Natural killer cell (primary cell): ENCODE measurements around the gene THRAP3. TPM values are rescaled to one million over a fixed set of nuclear protein-coding genes. Genes with fewer than 3 reads are reported as not detected.
"Not testable (repeated sequence)": the region's sequence is repeated elsewhere in the genome, so short reads cannot be mapped to it uniquely, and the experiment has no call there.

ENCODE experiments used
- ATAC-seq, 3 donors: fragments of 150-1000 bp in 2 of 3; fragments of 200-7000 bp in 1 of 3; cut with Tn5 transposase; 1 replicate in 1 of 3; 2 replicates in 2 of 3; pipeline ENCODE4 v1.10.0; 2021; ENCODE audit warnings: mild to moderate bottlenecking in 2 of 3, moderate library complexity in 2 of 3
- DNase-seq, 2 donors: peaks; one replicate each; pipeline versions ENCODE4 v3.0.0 to v3.0.0-alpha.2; 2013 to 2021; ENCODE audit warnings: mixed read lengths in 1 of 2
- H3K27ac ChIP-seq: one replicate; pipeline ENCODE4 v1.5.1; 2013; ENCODE audit warnings: mild to moderate bottlenecking, low read length
- H3K27me3 ChIP-seq: one replicate; pipeline ENCODE4 v1.6.1; 2013; ENCODE audit warnings: low read length; ENCODE audit not compliant: control insufficient read depth, insufficient read depth
- H3K36me3 ChIP-seq: one replicate; pipeline ENCODE4 v1.6.1; 2013; ENCODE audit warnings: low read length; ENCODE audit not compliant: control insufficient read depth, insufficient read depth
- H3K4me1 ChIP-seq: one replicate; pipeline ENCODE4 v1.6.1; 2013; ENCODE audit warnings: low read length; ENCODE audit not compliant: control insufficient read depth, insufficient read depth
- H3K4me3 ChIP-seq: one replicate; pipeline ENCODE4 v1.5.1; 2013; ENCODE audit warnings: low read length
- H3K9me3 ChIP-seq: one replicate; pipeline ENCODE4 v1.6.1; 2013; ENCODE audit warnings: low read length; ENCODE audit not compliant: control insufficient read depth, insufficient read depth
- H3K27ac Mint-ChIP-seq, 2 donors: one replicate each; pipeline ENCODE4 v1.8.0; 2022; ENCODE audit warnings: mild to moderate bottlenecking in 2 of 2, mixed read lengths in 2 of 2, moderate library complexity in 1 of 2
- H3K27me3 Mint-ChIP-seq, 2 donors: one replicate each; pipeline ENCODE4 v1.8.0; 2022; ENCODE audit warnings: low read depth in 2 of 2, mixed read lengths in 2 of 2
- H3K36me3 Mint-ChIP-seq: one replicate; pipeline ENCODE4 v1.8.0; 2022; ENCODE audit warnings: mixed read lengths
- H3K4me1 Mint-ChIP-seq, 2 donors: one replicate each; pipeline ENCODE4 v1.8.0; 2022; ENCODE audit warnings: mixed read lengths in 2 of 2
- H3K4me3 Mint-ChIP-seq: one replicate; pipeline ENCODE4 v1.8.0; 2022; ENCODE audit warnings: mild to moderate bottlenecking, moderate library complexity, mixed read lengths
- H3K9me3 Mint-ChIP-seq, 2 donors: one replicate each; pipeline ENCODE4 v1.8.0; 2022; ENCODE audit warnings: mixed read lengths in 2 of 2
- WGBS: methylation state at CpG from one replicate; pipeline ENCODE4 v1.1.7; 2013; ENCODE audit warnings: missing lambda C conversion rate; ENCODE audit not compliant: insufficient coverage; 5-methylcytosine and 5-hydroxymethylcytosine counted together
- intact Hi-C: fragments of 100-400 bp; cut with micrococcal nuclease; formaldehyde crosslinking; loops from one replicate; pipeline ENCODE4 v1.14.2; 2022
- total RNA-seq, 4 donors: library from RNA; stranded (reverse); fragments of 120-200 nt in 1 of 4; gene quantifications; one replicate each; pipeline versions ENCODE4 v1.2.3 to v1.2.4, GENCODE V29; 2013 to 2022
- TF ChIP-seq, protein P1 (sequence below): fragments of 200-600 bp; IDR thresholded peaks from one replicate; pipeline ENCODE4 v1.8.0; 2022; ENCODE audit warnings: antibody characterized with exemption

The THRAP3 gene
- total RNA-seq, 3 donors from 2014 or later (not counting 1 experiment from before 2014, with no cell fraction given): 88.6 to 110 (median 97.4) TPM

DNA sequence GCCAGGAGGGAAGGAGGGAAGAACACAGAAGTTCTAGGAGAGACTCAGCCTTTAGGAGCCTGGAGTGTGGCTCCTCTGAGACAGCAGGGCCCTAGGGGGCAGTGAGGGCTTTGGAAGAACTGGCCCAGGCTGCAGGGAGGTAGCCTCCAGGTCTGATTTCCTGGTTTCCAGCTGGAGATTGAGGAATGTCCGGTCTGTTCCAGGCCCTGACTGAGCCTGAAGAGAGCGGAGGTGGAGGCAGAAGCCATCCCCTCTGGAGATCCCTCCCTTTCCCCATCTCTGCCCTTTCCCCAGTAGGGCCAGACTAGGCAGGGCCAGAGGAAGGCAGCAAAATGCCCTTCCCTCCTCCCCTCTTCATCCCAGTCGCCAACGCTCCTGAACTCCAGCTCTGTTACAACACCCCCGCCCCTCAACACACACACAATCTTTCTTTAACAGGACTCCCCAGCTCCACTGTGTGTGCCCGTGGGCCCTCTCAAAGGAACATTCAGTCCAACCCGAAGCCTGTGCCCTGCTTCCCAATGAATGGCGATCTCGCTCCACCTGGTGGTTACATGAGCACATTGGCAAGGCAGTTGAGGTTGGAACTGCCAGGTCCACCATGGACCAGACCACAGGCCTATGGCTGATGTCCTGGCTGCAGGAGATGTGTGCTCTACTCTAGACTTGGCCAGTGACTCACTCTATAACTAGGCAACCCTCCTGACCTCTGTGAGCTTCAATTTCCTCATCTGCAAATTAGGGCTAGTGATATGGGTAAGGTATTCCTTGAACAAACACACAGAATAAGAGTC is 36.2 kb upstream of the THRAP3 start:
- no peaks in the 10 kb centered on the region for H3K9me3 ChIP-seq
- ATAC-seq (peak; percentile 97 to 99 (median 98)), DNase-seq (peak; percentile 69 to 93)
- no peaks in the 10 kb centered on the region for H3K36me3 ChIP-seq
- 16% methylated on average over 9 of the region's 9 CpGs for WGBS
- Mint-ChIP-seq H3K4me3 (no peak overlapping the region), H3K27me3 (no peaks in the 10 kb centered on the region), H3K4me1 (peaks cover 6 to 10% of the 10 kb centered on the region in 2 donors), H3K9me3 (no peaks in the 10 kb centered on the region), H3K27ac (peak overlapping the region; percentile 47 to 89), H3K36me3 (no peaks in the 10 kb centered on the region)
- TF ChIP-seq, protein P1, sequence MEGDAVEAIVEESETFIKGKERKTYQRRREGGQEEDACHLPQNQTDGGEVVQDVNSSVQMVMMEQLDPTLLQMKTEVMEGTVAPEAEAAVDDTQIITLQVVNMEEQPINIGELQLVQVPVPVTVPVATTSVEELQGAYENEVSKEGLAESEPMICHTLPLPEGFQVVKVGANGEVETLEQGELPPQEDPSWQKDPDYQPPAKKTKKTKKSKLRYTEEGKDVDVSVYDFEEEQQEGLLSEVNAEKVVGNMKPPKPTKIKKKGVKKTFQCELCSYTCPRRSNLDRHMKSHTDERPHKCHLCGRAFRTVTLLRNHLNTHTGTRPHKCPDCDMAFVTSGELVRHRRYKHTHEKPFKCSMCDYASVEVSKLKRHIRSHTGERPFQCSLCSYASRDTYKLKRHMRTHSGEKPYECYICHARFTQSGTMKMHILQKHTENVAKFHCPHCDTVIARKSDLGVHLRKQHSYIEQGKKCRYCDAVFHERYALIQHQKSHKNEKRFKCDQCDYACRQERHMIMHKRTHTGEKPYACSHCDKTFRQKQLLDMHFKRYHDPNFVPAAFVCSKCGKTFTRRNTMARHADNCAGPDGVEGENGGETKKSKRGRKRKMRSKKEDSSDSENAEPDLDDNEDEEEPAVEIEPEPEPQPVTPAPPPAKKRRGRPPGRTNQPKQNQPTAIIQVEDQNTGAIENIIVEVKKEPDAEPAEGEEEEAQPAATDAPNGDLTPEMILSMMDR: peak; percentile 77
- H3K27ac ChIP-seq: no peak overlapping the region
- peaks cover 9% of the 10 kb centered on the region for H3K4me1 ChIP-seq
- H3K4me3 ChIP-seq: no peak overlapping the region
- no peaks in the 10 kb centered on the region for H3K27me3 ChIP-seq
- intact Hi-C loops: loop anchor here (1.0 to 5.0 kb wide), 4 partner anchors 34 to 97 kb away; partner anchors contain the start of genes THRAP3 and TRAPPC3

DNA sequence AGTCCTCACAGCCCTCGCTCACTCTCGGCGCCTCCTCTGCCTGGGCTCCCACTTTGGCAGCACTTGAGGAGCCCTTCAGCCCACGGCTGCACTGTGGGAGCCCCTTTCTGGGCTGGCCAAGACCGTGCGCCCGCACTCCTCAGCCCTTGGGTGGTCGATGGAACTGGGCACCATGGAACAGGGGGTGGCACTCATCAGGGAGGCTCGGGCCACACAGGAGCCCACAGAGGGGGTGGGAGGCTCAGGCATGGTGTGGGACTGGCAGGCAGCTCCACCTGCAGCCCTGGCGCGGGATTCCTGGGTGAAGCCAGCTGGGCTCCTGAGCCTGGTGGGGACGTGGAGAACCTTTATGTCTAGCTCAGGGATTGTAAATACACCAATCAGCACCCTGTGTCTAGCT is 27.4 kb upstream of the THRAP3 start:
- intact Hi-C loops, H3K4me3 Mint-ChIP-seq, DNase-seq, H3K4me1 ChIP-seq, H3K27me3 Mint-ChIP-seq, H3K27ac ChIP-seq, H3K27ac Mint-ChIP-seq, ATAC-seq, H3K9me3 Mint-ChIP-seq, H3K4me1 Mint-ChIP-seq, H3K36me3 ChIP-seq, H3K4me3 ChIP-seq, H3K9me3 ChIP-seq, H3K36me3 Mint-ChIP-seq, H3K27me3 ChIP-seq: not testable (repeated sequence)
- WGBS: 89% methylated on average over 12 of the region's 12 CpGs

DNA sequence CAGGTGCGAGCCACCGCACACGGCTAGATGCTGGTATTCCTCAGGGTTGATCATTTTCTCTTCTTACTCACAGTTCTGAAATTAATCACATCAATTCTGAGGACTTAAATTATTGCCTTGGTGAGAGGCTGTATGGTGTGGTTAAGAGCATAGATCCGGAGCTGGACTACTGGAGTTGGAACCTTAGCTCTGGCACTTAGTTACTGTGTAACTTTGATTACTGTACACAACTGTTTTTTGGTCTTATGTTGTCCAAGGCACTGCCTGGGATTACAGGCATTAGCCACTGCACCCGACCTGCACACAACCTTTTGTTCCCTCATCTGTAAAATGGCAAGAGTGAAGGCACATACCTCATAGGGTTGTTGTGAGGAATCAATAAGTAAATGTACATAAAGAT is 25.6 kb upstream of the THRAP3 start:
- Mint-ChIP-seq H3K27ac (no peak overlapping the region), H3K4me3 (no peak overlapping the region), H3K36me3 (no peaks in the 10 kb centered on the region), H3K9me3 (no peaks in the 10 kb centered on the region), H3K27me3 (peaks cover 0 to 5% of the 10 kb centered on the region in 2 donors), H3K4me1 (no peaks in the 10 kb centered on the region)
- Histone ChIP-seq H3K9me3 (no peaks in the 10 kb centered on the region), H3K4me1 (no peaks in the 10 kb centered on the region), H3K4me3 (no peak overlapping the region), H3K27me3 (no peaks in the 10 kb centered on the region), H3K36me3 (no peaks in the 10 kb centered on the region), H3K27ac (no peak overlapping the region)
- intact Hi-C loops: no loop called here
- WGBS: 90% methylated on average over 5 of the region's 5 CpGs
- ATAC-seq (no peak), DNase-seq (no peak)
- TF ChIP-seq, protein P1: no peak

DNA sequence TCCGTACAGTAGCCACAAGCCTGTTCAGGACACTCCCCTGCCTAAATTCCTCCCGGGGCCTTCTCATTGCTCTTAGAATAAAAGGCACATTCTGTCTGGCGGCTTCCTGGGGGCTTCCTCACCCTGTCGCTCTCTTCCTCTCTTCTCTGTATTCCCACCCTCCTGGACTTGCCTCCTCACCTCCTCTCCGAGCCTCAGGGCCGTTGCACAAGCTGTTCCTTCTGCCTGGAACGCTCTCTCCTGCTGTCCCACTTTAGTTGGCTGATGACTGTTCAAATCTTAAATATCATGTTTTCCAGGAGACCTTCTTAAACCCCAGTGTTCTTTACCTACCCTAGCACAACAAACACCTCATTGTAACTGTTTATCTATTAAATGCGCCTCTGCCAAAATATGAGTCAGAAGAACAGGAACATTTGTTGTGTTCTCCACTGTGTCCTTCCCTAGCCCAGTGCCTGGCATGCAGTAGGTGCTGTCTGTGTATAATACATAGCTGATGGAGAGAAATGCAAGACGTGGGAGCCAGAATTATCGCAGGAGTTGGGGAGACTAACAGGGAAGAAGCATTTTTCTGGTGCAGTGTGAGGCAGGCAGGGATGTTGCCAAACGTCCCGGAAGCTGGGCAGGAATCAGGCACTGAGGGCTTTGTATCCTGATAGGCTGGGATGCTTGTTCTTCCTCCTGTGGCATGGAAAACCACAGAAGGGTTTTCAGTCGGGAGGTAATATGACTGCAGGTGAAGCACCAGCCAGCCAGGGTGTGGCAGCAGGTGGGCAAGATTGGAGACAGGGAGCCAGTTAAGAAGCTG is 24.1 kb upstream of the THRAP3 start:
- H3K4me1 Mint-ChIP-seq: no peaks in the 10 kb centered on the region
- H3K36me3 Mint-ChIP-seq: no peaks in the 10 kb centered on the region
- Histone ChIP-seq H3K36me3 (no peaks in the 10 kb centered on the region), H3K9me3 (no peaks in the 10 kb centered on the region), H3K27me3 (no peaks in the 10 kb centered on the region), H3K4me1 (no peaks in the 10 kb centered on the region), H3K4me3 (no peak overlapping the region), H3K27ac (no peak overlapping the region)
- intact Hi-C loops: no loop called here
- no peak overlapping the region for H3K27ac Mint-ChIP-seq
- peaks cover 0 to 5% of the 10 kb centered on the region in 2 donors for H3K27me3 Mint-ChIP-seq
- ATAC-seq (no peak), DNase-seq (no peak)
- H3K9me3 Mint-ChIP-seq: no peaks in the 10 kb centered on the region
- 80% methylated on average over 13 of the region's 13 CpGs for WGBS
- TF ChIP-seq, protein P1: no peak
- no peak overlapping the region for H3K4me3 Mint-ChIP-seq
